Measurements from ENCODE around the gene PSMG4.

Gene PSMG4

GRCh38 chr6:3217286-3217685, 41.5 kb upstream of the PSMG4 start:
- no peak overlapping the region for H2AFZ ChIP-seq (ENCODE audit: low read depth, low read length)
- no peaks in the 10 kb centered on the region for H3K36me3 ChIP-seq (replicated peaks; ENCODE audit: low read depth, low read length)
- no peaks in the 10 kb centered on the region for H3K9me3 ChIP-seq (ENCODE audit: insufficient read depth, low read length)
- no peak overlapping the region for H3K9ac ChIP-seq (ENCODE audit: low read length)
- no peak overlapping the region for H3K4me3 ChIP-seq (ENCODE audit: low read length)
- H3K79me2 ChIP-seq (ENCODE audit: low read length) = no peaks in the 10 kb centered on the region
- peaks cover 4% of the 10 kb centered on the region; the same call in 1 of the 2 replicates for H3K4me1 ChIP-seq (ENCODE audit: low read length)
- H3K27me3 ChIP-seq (ENCODE audit: low read depth, low read length) = peaks cover 30% of the 10 kb centered on the region
- TF ChIP-seq EZH2phosphoT487 (IDR thresholded peaks at IDR 0.05; ENCODE audit: low read depth) (no peak), CTCF (IDR thresholded peaks at IDR 0.05; ENCODE audit: low read depth, low read length) (no peak)
- H4K20me1 ChIP-seq (ENCODE audit: insufficient read depth, low read length) = no peaks in the 10 kb centered on the region
- H3K4me2 ChIP-seq (ENCODE audit: low read length) = no peak overlapping the region
- no peak overlapping the region for H3K27ac ChIP-seq (ENCODE audit: low read length)

GRCh38 chr6:3218266-3218665, 40.5 kb upstream of the PSMG4 start:
- peaks cover 4% of the 10 kb centered on the region; the same call in 1 of the 2 replicates for H3K4me1 ChIP-seq (ENCODE audit: low read length)
- no peak overlapping the region for H2AFZ ChIP-seq (ENCODE audit: low read depth, low read length)
- TF ChIP-seq EZH2phosphoT487 (IDR thresholded peaks at IDR 0.05; ENCODE audit: low read depth) (no peak), CTCF (IDR thresholded peaks at IDR 0.05; ENCODE audit: low read depth, low read length) (no peak)
- H3K9ac ChIP-seq (ENCODE audit: low read length) = no peak overlapping the region
- no peak overlapping the region for H3K4me3 ChIP-seq (ENCODE audit: low read length)
- no peaks in the 10 kb centered on the region for H4K20me1 ChIP-seq (ENCODE audit: insufficient read depth, low read length)
- no peaks in the 10 kb centered on the region for H3K36me3 ChIP-seq (replicated peaks; ENCODE audit: low read depth, low read length)
- H3K27me3 ChIP-seq (ENCODE audit: low read depth, low read length) = peaks cover 30% of the 10 kb centered on the region
- no peak overlapping the region for H3K27ac ChIP-seq (ENCODE audit: low read length)
- H3K79me2 ChIP-seq (ENCODE audit: low read length) = no peaks in the 10 kb centered on the region
- no peak overlapping the region for H3K4me2 ChIP-seq (ENCODE audit: low read length)
- H3K9me3 ChIP-seq (ENCODE audit: insufficient read depth, low read length) = no peaks in the 10 kb centered on the region

GRCh38 chr6:3220366-3220765, 38.4 kb upstream of the PSMG4 start:
- Histone ChIP-seq H3K27ac (ENCODE audit: low read length) (no peak overlapping the region), H3K9ac (ENCODE audit: low read length) (no peak overlapping the region), H3K4me2 (ENCODE audit: low read length) (no peak overlapping the region), H3K4me3 (ENCODE audit: low read length) (no peak overlapping the region), H4K20me1 (ENCODE audit: insufficient read depth, low read length) (no peaks in the 10 kb centered on the region), H3K27me3 (ENCODE audit: low read depth, low read length) (peaks cover 33% of the 10 kb centered on the region), H3K9me3 (ENCODE audit: insufficient read depth, low read length) (no peaks in the 10 kb centered on the region), H3K36me3 (replicated peaks; ENCODE audit: low read depth, low read length) (no peaks in the 10 kb centered on the region), H2AFZ (ENCODE audit: low read depth, low read length) (no peak overlapping the region), H3K4me1 (ENCODE audit: low read length) (peaks cover 4% of the 10 kb centered on the region; the same call in 1 of the 2 replicates), H3K79me2 (ENCODE audit: low read length) (no peaks in the 10 kb centered on the region)
- TF ChIP-seq CTCF (IDR thresholded peaks at IDR 0.05; ENCODE audit: low read depth, low read length) = no peak
- TF ChIP-seq EZH2phosphoT487 (IDR thresholded peaks at IDR 0.05; ENCODE audit: low read depth) = no peak

- peaks cover 33% of the 10 kb centered on the region for H3K27me3 ChIP-seq (ENCODE audit: low read depth, low read length)
- no peak overlapping the region for H2AFZ ChIP-seq (ENCODE audit: low read depth, low read length)
- H4K20me1 ChIP-seq (ENCODE audit: insufficient read depth, low read length) = no peaks in the 10 kb centered on the region
- H3K27ac ChIP-seq (ENCODE audit: low read length) = no peak overlapping the region
- no peaks in the 10 kb centered on the region for H3K9me3 ChIP-seq (ENCODE audit: insufficient read depth, low read length)
- no peaks in the 10 kb centered on the region for H3K36me3 ChIP-seq (replicated peaks; ENCODE audit: low read depth, low read length)
- H3K9ac ChIP-seq (ENCODE audit: low read length) = no peak overlapping the region
- H3K4me1 ChIP-seq (ENCODE audit: low read length) = peaks cover 4% of the 10 kb centered on the region; the same call in 1 of the 2 replicates
- TF ChIP-seq EZH2phosphoT487 (IDR thresholded peaks at IDR 0.05; ENCODE audit: low read depth) (no peak), CTCF (IDR thresholded peaks at IDR 0.05; ENCODE audit: low read depth, low read length) (no peak)
- H3K79me2 ChIP-seq (ENCODE audit: low read length) = no peaks in the 10 kb centered on the region
- no peak overlapping the region for H3K4me2 ChIP-seq (ENCODE audit: low read length)
- no peak overlapping the region for H3K4me3 ChIP-seq (ENCODE audit: low read length)
Observed at GRCh38 chr6:3221578-3221977, 37.2 kb upstream of the PSMG4 start.

Data from OCI-LY3 (cell line).